GM12874 (cell line): ENCODE measurements around the gene CDH12.

Experiments used
- TF ChIP-seq, protein P1 (sequence below): IDR thresholded peaks from 2 replicates; pipeline ENCODE4 v1.5.1; 2011; ENCODE audit warnings: low read depth, mild to moderate bottlenecking, control low read depth, low read length, moderate library complexity; ENCODE audit not compliant: insufficient read depth

Gene CDH12

GRCh38 chr5:22245770-22246169 lies 607.4 kb downstream of the CDH12 start:
- TF ChIP-seq, protein P1, sequence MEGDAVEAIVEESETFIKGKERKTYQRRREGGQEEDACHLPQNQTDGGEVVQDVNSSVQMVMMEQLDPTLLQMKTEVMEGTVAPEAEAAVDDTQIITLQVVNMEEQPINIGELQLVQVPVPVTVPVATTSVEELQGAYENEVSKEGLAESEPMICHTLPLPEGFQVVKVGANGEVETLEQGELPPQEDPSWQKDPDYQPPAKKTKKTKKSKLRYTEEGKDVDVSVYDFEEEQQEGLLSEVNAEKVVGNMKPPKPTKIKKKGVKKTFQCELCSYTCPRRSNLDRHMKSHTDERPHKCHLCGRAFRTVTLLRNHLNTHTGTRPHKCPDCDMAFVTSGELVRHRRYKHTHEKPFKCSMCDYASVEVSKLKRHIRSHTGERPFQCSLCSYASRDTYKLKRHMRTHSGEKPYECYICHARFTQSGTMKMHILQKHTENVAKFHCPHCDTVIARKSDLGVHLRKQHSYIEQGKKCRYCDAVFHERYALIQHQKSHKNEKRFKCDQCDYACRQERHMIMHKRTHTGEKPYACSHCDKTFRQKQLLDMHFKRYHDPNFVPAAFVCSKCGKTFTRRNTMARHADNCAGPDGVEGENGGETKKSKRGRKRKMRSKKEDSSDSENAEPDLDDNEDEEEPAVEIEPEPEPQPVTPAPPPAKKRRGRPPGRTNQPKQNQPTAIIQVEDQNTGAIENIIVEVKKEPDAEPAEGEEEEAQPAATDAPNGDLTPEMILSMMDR, result no peak

DNA sequence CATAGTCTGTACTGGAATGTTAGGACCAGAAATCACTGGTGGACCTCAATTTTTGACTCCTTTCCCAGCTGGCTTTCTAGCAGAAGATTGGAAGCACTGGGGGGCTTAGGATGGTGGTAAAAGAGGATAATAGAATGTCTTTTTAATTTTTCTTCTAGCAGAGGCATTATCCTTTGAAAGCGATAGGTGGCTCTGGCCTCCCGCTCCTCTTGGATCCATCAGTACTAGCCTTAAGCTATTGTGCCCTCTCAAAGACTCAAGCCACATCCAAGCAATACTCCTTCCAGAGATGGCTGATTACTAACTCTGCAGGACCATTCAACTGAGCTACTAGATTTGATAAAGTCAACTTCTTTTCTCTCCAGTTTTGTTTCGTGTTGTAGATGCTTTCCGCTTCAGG lies 610.6 kb downstream of the CDH12 start:
- TF ChIP-seq, protein P1, result no peak

DNA sequence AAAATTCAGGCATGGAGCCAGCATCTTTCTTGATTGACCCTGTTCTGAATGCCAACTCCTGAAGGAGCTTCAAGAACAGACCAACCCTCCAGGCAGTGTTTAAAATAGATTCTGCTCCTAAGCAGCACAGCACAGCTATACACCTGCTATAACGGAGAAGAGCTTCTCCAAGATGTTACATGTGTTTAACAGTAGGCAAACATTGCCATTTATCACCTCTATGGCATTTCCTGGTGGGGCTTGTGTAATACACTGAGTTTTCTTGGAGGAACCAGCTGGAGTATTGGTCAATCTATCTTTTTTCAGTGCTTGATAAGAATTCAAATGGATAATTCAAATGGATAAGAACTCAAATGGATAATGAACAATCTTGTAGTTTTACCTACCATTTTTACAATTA lies 615.1 kb downstream of the CDH12 start:
- TF ChIP-seq, protein P1, result no peak

DNA sequence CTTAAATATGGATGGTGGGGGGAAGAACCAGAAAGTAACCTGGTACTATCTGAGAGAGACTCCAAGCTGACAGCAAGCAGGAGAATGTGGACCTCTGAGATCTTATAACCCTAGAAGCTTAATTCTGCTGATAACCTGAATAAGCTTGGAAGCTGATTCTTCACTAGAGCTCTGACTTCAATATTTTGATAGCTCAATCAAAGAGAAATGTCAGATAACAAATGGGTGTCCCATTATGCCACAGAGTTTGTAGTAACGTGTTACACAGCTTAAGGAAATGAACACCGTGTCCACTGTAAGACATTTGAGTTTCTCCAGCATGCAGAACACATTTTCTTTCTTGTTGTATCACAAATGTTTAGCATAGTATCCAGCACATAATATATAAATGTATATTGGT lies 626.7 kb downstream of the CDH12 start:
- TF ChIP-seq, protein P1, result no peak

- TF ChIP-seq, protein P1, result no peak
Observed at GRCh38 chr5:22223079-22223478, 630.1 kb downstream of the CDH12 start.

- TF ChIP-seq, protein P1, result no peak
Observed at GRCh38 chr5:22111320-22111719, 741.8 kb downstream of the CDH12 start.

GRCh38 chr5:22109315-22109714 lies 743.8 kb downstream of the CDH12 start:
- TF ChIP-seq, protein P1, result no peak

DNA sequence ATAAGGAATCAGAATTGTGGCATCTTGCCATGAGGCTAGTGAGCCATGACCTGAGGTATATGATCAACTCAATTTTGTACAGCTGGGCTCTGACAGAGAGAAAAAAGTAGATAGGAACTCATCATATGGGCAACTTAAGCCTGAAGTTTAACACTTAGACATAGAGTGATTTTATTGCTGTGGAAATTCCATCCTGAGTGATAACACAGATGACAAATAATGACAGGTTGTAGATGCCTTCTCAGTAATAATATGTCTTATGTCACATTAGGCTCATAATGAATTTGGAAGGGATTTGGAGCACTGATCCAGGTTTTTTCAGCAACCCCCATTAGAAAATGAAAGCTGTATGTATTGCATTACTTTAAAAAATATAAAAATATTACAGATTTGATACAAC lies 744.6 kb downstream of the CDH12 start:
- TF ChIP-seq, protein P1, result no peak
